Activated T-helper 9 cell treated with anti-CD3 and anti-CD28 coated beads, Interleukin-2, amount 50 U/mL, for 16 hours (primary cell): ENCODE data around the gene LKAAEAR1.
"Not testable (repeated sequence)": the region's sequence is repeated elsewhere in the genome, so short reads cannot be mapped to it uniquely, and the experiment has no call there.

Experiments used
- DNase-seq: peaks from one replicate; pipeline ENCODE4 v3.0.0-alpha.2; 2020; ENCODE audit warnings: low read depth

LKAAEAR1 gene

DNA sequence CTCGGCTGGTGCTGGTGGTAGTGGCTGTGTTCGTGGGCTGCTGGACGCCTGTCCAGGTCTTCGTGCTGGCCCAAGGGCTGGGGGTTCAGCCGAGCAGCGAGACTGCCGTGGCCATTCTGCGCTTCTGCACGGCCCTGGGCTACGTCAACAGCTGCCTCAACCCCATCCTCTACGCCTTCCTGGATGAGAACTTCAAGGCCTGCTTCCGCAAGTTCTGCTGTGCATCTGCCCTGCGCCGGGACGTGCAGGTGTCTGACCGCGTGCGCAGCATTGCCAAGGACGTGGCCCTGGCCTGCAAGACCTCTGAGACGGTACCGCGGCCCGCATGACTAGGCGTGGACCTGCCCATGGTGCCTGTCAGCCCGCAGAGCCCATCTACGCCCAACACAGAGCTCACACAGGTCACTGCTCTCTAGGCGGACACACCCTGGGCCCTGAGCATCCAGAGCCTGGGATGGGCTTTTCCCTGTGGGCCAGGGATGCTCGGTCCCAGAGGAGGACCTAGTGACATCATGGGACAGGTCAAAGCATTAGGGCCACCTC, 14.3 kb upstream of the LKAAEAR1 start:
- DNase-seq = no peak

DNA sequence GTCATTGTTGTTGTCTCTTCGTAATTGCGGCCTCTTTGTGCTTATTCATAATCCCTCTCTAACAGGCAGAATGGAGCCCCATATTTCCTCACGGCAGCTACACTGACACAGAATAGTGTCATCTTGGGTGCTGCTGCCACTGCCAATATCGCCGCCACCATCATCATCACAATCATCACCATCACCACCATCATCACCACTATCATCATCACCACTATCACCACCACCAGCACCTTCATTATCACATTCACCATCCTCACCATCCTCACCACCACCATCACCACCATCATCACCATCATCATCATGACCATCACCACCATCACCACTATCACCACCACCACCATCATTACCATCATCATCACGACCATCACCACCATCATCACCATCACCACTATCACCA, 12.3 kb upstream of the LKAAEAR1 start:
- DNase-seq = no peak

GRCh38 chr20:64095927-64096326, 11.7 kb upstream of the LKAAEAR1 start:
- no peak for DNase-seq

DNA sequence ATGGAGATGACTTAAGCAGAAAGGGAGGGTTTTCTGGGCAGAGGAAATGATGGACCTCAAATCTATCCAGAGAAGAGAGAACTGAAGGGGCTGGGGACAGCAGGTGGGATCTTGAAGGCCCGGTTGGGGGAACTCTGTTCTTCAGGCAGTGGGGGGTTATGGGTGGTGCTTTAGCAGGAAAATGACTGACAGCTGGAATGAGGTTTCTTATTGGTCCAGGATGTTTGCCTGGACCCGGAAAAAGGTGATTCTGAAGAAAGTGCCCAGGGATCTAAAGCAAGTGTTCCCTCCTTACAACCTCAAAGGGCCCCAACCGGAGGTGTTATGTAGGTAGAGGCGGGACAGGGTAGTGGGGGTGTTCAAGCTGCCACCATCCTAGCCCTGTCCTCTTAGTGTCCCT, 11.3 kb upstream of the LKAAEAR1 start:
- no peak for DNase-seq

DNA sequence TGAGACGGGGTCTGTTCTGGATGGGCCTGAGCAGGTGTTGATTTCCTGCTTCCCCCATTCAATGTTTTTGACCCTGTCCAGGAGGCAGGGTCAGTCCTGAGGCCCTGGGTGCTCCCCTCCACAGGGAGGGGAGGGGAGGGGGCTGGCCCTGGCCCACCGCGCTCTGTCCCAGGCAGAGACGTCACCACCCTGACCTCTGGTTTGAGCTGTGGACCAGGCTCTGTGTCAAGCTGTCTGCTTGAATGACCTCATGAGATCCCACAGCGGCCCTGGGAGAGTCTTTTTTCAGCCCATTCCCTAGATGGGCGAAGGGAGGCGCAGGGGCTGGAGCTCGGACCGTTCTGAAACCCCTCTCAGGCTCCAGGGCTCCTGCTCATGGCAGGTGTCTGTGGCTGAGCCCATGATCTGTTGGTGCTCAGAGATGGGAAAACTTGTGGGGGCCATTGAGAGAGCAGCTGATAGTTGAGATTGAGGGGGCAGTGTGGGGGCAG, 8.9 kb upstream of the LKAAEAR1 start:
- no peak for DNase-seq

DNA sequence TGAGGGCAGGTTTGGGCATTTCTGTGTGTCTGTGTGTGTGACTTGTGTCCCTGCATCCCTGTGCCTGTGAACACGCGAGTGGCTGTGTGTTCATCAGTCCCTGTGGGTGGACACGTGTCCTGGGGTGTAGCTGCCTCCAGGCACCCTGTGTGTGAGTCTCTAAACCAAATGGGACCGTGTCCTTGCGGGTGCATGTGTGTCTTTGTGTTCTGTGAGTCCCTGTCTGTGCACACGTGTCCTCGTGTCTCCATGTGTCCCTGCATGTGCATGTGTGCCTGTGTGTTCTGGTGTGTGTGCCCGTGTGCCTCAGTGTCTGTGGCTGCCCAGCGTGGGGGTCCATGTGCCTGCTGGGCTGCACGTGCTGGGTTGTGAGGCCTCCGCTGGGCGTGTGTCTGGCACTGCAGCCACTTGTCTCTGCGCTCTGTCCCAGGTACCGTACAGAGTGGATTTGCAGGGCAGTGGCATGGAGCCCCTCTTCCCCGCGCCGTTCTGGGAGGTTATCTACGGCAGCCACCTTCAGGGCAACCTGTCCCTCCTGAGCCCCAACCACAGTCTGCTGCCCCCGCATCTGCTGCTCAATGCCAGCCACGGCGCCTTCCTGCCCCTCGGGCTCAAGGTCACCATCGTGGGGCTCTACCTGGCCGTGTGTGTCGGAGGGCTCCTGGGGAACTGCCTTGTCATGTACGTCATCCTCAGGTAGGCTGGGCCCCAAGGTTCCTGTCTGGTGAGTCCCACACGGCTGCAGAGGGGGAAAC, 8.2 kb upstream of the LKAAEAR1 start:
- DNase-seq = no peak

GRCh38 chr20:64091770-64092169, 7.6 kb upstream of the LKAAEAR1 start:
- DNase-seq = no peak

- DNase-seq = no peak
Observed at GRCh38 chr20:64091340-64091739, 7.1 kb upstream of the LKAAEAR1 start.

DNA sequence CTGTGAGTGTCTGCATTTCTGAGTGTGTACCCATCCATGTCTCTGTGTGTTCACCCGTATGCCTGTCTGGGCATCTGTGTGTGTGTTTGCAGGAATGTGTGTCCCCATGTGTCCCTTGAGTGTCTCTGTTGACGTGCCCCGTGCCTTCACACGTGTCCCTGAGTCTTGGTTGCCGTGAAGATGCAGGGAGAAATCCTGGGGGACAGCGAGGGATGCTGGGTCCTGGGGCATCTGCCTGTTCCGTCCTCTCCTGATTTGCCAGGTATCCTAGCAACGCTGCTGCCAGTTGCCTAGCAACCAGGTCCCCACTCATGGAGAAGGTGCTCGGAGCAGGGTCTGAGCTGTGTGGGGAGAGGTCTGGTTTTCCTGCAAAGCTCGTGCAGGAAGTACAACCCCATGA, 6.0 kb upstream of the LKAAEAR1 start:
- no peak for DNase-seq

GRCh38 chr20:64088586-64088985, 4.4 kb upstream of the LKAAEAR1 start:
- DNase-seq = not testable (repeated sequence)

DNA sequence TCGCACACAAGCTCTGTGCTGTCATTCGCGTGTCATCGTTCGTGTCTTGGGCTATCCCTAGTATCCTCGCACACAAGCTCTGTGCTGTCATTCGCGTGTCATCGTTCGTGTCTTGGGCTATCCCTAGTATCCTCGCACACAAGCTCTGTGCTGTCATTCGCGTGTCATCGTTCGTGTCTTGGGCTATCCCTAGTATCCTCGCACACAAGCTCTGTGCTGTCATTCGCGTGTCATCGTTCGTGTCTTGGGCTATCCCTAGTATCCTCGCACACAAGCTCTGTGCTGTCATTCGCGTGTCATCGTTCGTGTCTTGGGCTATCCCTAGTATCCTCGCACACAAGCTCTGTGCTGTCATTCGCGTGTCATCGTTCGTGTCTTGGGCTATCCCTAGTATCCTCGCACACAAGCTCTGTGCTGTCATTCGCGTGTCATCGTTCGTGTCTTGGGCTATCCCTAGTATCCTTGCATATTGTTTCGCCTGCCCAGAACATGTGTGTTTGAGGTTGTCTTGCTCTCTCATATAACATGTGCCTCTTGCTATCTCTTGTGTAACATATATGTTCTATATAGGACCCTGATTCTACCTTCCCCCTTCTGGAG, 3.1 kb upstream of the LKAAEAR1 start:
- not testable (repeated sequence) for DNase-seq

DNA sequence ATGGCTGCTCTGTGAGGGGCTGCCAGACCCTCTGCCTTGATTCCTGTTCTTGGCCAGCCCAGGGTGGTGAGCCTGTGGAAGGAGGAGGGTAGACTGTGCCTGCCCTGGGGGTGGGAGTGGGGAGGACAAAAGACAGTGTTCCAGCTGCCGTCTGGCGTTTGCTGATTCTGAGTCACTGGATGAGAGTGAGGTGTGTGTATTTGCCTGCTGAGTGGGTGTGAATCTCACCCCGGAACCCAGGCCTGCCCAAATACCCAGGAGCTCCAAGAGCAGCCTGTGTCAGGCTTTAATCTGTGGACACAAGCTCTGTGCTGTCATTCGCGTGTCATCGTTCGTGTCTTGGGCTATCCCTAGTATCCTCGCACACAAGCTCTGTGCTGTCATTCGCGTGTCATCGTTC, 2.6 kb upstream of the LKAAEAR1 start:
- DNase-seq = no peak

- DNase-seq = no peak
Observed at GRCh38 chr20:64084685-64085152, 521 bp upstream of the LKAAEAR1 start.

GRCh38 chr20:64083378-64083803, 807 bp downstream of the LKAAEAR1 start:
- peak; percentile 54 for DNase-seq

GRCh38 chr20:64082820-64083377, 1.3 kb downstream of the LKAAEAR1 start:
- DNase-seq = no peak

- DNase-seq = no peak
Observed at GRCh38 chr20:64082126-64082731, 2.0 kb downstream of the LKAAEAR1 start.

DNA sequence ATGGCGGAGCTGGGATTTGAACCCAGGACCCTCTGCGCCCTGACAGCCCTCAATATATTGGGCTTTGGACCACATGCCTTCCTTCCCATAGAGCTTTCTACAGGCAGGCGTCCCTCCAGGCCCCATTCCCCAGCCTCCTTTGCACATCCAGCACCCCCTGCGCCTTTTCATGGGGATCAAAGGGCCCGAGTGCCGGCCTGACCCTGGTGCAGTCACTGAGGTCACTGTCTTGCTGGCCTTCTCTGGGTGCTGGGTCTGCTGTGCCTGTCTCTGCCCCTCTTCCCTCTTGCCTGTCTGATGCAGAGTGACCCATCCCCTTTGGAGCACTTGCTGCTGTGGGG, 2.6 kb downstream of the LKAAEAR1 start:
- DNase-seq = no peak

- DNase-seq = no peak
Observed at GRCh38 chr20:64080813-64081623, 3.2 kb downstream of the LKAAEAR1 start.

DNA sequence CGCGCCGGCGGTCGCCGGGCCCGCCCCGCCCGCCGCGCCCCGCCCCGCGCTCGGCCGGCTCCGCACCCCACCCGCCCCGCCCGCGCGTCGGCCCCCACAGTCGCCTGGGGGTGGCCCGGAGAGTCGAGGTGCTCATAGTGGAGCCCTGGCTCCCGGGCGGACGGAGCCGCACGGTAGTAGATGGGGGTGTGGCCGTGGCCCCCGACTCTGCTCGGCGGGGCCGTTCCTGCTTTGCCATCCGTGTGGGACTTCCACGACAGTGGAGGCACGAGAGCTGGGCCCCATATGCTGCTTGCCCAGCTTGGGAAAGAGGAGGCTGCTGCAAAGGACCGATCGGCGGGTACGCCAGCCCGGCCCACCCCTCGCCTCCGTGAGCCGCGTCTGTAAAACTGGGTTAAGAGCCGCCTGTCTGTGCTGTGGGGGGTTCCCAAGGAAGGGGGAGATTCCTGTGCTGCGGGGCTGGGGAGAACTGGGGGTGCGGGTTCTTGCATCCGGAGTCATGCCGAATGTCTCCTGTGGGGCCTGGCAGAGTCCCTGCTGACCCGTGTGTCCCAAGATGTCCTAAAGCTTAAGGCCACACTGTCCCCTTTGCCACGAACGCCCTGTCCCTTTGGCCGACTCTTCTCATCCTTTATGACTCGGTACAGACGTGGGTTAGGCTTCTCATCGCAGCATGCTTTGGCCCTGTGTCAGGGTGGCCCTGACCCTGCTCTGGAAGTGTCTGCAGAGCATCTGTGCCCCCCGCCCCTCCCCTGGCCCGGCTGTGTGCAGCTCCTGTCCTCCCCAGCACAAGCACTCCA, 4.0 kb downstream of the LKAAEAR1 start, which contains the start of gene OPRL1:
Gene OPRL1 (plus strand): TSS at position 70 of the 800 bp plus-strand sequence. CDS start 12,639 bp downstream, outside the sequence.
- DNase-seq = peak; percentile 39

DNA sequence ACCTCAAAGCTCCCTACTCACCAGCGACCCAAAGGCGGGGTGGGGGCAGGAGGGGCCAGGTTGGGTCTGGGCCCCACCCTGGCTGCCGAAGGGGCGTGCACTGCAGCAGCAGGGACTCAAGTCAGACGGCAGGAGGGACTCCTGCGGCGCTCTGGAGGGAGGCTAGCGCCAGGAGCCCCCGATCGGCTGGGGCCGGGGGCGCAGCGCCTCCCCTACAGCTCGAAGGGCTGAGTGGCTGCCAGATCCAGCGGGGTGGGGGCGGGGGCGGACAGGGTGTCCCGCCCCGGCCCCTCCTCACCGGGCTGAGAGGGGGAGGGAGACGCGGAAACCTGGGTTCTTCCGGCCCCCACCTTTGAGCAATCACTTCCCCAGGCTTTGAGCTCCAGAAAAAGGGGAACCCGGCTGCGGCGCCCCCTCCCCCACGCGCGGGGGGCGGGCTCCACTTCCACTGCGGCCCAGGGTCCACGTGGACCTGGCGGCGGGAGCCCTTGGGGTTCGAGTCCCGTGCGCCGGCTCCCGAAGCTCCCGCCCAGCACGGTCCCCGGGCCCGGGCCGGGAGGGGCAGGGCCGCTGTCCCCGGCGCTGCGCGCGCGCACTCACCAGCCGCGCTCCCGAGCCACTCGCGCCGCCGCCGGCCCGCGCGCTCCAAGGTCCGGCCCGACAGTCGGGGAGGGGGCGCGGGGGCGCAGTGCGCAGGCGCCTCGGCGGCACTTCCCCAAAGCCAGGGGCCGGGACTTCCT, 4.8 kb downstream of the LKAAEAR1 start, which contains the start of gene RGS19:
Gene RGS19 (minus strand): TSS at position 246 of the 740 bp plus-strand sequence. CDS start 2,632 bp downstream, outside the sequence.
- DNase-seq = peak; percentile 51
